ENCODE results near the gene TLCD2. TPM values are rescaled to one million over a fixed set of nuclear protein-coding genes. Genes with fewer than 3 reads are reported as not detected.

TLCD2 gene
- total and polyA plus RNA-seq, 2 of the 13 experiments (the other 11 are each of a cell fraction or from before 2014, with no cell fraction given): 0.90 to 1.1 TPM

GRCh38 chr17:1742371-1743087 lies 32.4 kb upstream of the TLCD2 start, which contains the start of gene SERPINF2 (continued):
- TF ChIP-seq MBNL3 (CRISPR knock-in tag; conservative IDR thresholded peaks at IDR 0.05): no peak
- TF ChIP-seq SRF (IDR thresholded peaks at IDR 0.05; ENCODE audit: low read depth, low read length): 0 out of 2 replicates have a peak, but pooled peaks have one; percentile 50
- TF ChIP-seq, protein P1, sequence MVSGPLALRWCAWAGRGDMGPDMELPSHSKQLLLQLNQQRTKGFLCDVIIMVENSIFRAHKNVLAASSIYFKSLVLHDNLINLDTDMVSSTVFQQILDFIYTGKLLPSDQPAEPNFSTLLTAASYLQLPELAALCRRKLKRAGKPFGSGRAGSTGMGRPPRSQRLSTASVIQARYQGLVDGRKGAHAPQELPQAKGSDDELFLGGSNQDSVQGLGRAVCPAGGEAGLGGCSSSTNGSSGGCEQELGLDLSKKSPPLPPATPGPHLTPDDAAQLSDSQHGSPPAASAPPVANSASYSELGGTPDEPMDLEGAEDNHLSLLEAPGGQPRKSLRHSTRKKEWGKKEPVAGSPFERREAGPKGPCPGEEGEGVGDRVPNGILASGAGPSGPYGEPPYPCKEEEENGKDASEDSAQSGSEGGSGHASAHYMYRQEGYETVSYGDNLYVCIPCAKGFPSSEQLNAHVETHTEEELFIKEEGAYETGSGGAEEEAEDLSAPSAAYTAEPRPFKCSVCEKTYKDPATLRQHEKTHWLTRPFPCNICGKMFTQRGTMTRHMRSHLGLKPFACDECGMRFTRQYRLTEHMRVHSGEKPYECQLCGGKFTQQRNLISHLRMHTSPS (CRISPR knock-in tag; IDR thresholded peaks at IDR 0.05; ENCODE audit: low read depth): no peak; the same call in 1 of the 2 replicates
- 0 out of 2 replicates have a peak, but pooled peaks have one; percentile 34 for TF ChIP-seq SRY (CRISPR knock-in tag; IDR thresholded peaks at IDR 0.05)
- TF ChIP-seq, protein P2, sequence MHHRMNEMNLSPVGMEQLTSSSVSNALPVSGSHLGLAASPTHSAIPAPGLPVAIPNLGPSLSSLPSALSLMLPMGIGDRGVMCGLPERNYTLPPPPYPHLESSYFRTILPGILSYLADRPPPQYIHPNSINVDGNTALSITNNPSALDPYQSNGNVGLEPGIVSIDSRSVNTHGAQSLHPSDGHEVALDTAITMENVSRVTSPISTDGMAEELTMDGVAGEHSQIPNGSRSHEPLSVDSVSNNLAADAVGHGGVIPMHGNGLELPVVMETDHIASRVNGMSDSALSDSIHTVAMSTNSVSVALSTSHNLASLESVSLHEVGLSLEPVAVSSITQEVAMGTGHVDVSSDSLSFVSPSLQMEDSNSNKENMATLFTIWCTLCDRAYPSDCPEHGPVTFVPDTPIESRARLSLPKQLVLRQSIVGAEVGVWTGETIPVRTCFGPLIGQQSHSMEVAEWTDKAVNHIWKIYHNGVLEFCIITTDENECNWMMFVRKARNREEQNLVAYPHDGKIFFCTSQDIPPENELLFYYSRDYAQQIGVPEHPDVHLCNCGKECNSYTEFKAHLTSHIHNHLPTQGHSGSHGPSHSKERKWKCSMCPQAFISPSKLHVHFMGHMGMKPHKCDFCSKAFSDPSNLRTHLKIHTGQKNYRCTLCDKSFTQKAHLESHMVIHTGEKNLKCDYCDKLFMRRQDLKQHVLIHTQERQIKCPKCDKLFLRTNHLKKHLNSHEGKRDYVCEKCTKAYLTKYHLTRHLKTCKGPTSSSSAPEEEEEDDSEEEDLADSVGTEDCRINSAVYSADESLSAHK (CRISPR knock-in tag; IDR thresholded peaks at IDR 0.05; ENCODE audit: borderline replicate concordance): no peak
- 0 out of 2 replicates have a peak, but pooled peaks have one; percentile 37 for TF ChIP-seq PBX3 (CRISPR knock-in tag; IDR thresholded peaks at IDR 0.05; ENCODE audit: borderline replicate concordance)
- TF ChIP-seq, protein P3, sequence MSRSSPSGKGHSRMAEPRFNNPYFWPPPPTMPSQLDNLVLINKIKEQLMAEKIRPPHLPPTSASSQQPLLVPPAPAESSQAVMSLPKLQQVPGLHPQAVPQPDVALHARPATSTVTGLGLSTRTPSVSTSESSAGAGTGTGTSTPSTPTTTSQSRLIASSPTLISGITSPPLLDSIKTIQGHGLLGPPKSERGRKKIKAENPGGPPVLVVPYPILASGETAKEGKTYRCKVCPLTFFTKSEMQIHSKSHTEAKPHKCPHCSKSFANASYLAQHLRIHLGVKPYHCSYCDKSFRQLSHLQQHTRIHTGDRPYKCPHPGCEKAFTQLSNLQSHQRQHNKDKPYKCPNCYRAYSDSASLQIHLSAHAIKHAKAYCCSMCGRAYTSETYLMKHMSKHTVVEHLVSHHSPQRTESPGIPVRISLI (CRISPR knock-in tag; IDR thresholded peaks at IDR 0.05; ENCODE audit: borderline replicate concordance): no peak
- no peak for TF ChIP-seq ZNF326 (CRISPR knock-in tag; IDR thresholded peaks at IDR 0.05; ENCODE audit: borderline replicate concordance)
- no peak for TF ChIP-seq ZNF549 (CRISPR knock-in tag; IDR thresholded peaks at IDR 0.05)
- TF ChIP-seq, protein P4, sequence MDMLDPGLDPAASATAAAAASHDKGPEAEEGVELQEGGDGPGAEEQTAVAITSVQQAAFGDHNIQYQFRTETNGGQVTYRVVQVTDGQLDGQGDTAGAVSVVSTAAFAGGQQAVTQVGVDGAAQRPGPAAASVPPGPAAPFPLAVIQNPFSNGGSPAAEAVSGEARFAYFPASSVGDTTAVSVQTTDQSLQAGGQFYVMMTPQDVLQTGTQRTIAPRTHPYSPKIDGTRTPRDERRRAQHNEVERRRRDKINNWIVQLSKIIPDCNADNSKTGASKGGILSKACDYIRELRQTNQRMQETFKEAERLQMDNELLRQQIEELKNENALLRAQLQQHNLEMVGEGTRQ (IDR thresholded peaks at IDR 0.05; ENCODE audit: low read depth, low read length): peak; percentile 50; the same call in 1 of the 2 replicates
- TF ChIP-seq, protein P4 (CRISPR knock-in tag; IDR thresholded peaks at IDR 0.05; ENCODE audit: borderline replicate concordance): peak; percentile 70
- no peak for TF ChIP-seq ZBTB1 (CRISPR knock-in tag; IDR thresholded peaks at IDR 0.05; ENCODE audit: borderline replicate concordance)
- no peak for TF ChIP-seq NCOA1 (CRISPR knock-in tag; IDR thresholded peaks at IDR 0.05)
- TF ChIP-seq ZNF841 (CRISPR knock-in tag; IDR thresholded peaks at IDR 0.05; ENCODE audit: borderline replicate concordance): no peak
- TF ChIP-seq ASH2L (IDR thresholded peaks at IDR 0.05; ENCODE audit: insufficient read length, low read depth, low read length): peak; percentile 63
- TF ChIP-seq ZNF772 (CRISPR knock-in tag; IDR thresholded peaks at IDR 0.05): 0 out of 2 replicates have a peak, but pooled peaks have one; percentile 30
- TF ChIP-seq NFYC (CRISPR knock-in tag; IDR thresholded peaks at IDR 0.05): peak; percentile 35; the same call in 1 of the 2 replicates

Measured in HepG2 (cell line).